HG02885 (cell line): ENCODE results near the gene CALHM3.
A peak's percentile ranks its signal among the peaks of the same experiment; 100 is the strongest.

Source experiments
- ATAC-seq: cut with Tn5 transposase; IDR thresholded peaks from one replicate; pipeline ENCODE4 v1.9.1; 2021; ENCODE audit warnings: mild to moderate bottlenecking; ENCODE audit not compliant: unreplicated experiment, poor library complexity

The CALHM3 gene

DNA sequence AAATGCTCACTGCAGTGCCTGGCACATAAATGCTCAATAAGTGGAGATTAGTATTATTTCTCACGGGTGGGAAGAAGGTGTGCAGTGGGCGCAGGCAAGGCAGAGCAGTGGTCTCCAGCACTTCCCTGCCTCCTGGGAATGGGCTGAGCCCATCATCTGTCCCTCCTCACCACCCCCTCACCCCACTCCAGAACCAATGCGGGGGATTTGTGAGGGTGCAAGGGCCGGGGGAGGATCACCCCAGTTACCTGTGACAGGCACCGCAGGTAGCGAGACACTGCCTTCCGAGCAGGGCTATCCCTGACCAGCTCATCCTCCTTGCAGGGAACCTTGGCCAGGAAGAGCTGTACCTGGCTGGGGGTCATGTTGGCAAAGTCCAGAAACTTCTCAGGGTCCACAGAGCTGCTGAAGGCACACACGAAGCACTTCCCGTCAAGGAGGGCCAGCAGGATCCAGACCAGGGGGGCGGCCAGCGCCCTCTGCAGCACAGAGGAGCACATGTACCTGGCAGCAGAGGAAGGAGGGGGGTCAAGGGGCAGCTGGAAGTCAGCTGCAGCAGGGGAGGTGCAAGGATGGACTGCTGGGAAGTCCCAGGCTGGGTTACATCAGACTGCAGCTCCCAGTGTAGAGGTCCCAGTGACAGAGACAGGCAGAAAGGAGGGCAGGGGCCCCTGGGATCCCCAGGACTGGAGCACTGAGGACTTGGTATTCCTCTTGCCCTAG is 2.8 kb downstream of the CALHM3 start:
- peak; percentile 52 for ATAC-seq

DNA sequence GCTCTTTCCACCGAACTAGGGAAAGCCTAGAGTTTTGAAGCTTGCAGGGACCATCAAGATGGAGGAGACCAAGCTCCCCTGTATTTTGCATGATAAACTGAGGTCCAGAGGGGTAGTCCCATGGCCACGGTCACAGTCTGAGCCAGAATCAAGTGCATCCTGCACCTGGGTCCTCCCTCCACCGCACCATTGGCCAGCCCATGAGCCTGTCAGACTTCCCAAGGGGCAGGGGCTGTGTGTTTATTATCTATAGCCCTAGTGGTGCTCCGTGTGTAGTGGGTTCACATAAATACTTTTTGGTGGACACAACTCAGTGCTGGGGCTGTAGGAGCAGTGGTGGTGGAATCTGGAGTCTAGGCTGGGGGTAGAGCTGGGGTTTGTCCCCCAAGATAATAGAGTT is 3.6 kb downstream of the CALHM3 start:
- no peak for ATAC-seq

DNA sequence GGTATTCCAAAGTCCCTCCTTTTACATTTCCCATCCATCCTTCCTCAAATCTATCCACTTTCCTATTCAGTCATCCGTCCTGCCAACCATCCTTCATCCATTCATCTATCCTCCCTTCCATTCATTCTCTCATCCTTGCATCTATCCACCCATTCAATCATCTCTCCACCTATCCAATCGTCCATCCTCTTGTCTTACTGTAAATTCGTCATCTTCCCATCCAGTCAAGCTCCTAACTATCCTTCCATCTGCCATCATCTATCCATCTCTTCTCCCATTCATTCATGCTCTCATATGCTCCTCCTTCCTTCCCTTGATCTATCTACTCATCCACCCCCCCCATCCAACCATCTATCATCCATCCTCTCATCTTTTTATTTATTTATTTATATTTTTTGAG is 5.0 kb downstream of the CALHM3 start:
- ATAC-seq: no peak

DNA sequence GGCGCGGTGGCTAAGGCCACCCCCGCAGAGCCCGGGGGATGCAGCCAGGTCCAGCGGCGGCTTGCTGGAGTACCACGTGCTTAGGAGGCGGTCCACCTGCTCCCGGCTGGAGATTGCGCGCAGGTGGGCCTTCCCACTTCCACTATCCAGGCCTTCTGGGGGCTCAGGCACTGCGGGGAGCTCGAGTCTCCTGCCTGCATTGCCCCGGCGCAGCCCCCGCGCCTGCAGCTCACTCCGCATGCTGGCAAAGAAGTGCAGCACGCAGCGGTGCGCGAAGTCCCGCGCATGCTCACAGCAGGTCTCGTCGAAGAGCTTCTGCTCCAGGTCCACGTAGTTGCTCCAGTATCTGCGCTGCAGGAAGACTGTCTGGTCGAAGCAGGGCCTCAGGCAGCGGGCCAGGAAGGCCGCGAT is 5.8 kb downstream of the CALHM3 start:
- no peak for ATAC-seq

DNA sequence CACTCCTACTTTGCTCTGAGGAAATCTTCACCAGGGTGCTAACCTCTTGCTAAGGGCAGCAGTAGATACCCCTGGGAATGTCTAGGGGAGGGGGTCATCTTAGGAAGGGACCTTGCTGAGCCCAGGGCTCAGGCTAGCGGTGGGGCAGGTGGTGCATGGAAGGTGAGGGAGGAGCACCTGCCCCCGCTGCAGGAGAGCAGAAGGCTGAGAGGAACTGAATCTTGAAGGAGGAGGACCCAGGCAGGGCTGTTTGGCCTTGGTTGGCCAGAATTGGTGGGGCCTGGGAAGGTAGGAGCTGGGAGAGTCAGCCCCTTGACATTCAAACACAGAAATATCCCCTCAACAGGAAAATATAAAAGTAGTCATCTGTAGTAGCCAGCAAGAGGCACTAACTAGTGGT is 7.0 kb downstream of the CALHM3 start:
- peak; percentile 30 for ATAC-seq

DNA sequence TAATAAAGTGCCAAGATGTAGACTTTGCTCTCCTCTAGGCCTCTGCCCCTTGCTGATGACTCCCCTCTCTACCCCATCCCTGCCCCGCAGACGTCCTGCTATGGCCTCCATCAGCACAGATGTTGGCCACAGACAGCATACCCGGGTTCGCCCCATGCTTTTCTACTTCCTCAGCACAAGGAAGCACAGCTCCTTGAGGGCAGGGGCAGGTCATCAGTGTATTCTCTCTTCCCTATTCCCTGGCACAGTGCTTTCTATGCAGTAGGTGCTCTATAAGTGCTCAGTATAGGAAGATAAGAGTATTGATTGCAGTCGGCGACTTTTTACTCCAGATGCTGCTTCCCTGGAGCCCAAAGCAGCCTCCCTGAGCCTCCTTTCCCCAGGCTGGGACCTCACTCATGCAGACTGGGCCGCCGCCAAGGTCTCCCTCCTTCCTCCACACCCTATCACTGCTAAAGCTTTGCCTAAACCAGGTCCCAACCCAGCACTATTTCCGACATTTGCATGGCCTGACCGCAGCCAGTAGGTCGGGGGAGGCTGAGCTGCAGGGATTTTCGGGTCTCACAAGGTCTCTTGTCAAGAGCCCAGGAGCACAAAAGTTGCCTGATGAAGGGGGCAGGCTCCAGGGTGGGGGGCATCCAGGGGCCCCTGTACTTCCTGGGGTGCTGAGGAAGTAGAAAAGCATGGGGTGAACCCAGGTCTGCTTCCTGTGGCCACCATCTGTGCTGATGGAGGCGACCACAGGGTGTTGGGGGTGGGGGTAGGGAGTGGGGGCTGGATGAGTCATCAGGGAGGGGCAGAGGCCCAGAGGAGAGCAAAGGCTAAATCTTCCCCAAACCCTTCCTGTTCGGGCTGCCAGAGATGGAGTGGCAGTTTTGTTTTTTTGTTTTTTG is 8.0 kb downstream of the CALHM3 start:
- ATAC-seq: peak; percentile 79

DNA sequence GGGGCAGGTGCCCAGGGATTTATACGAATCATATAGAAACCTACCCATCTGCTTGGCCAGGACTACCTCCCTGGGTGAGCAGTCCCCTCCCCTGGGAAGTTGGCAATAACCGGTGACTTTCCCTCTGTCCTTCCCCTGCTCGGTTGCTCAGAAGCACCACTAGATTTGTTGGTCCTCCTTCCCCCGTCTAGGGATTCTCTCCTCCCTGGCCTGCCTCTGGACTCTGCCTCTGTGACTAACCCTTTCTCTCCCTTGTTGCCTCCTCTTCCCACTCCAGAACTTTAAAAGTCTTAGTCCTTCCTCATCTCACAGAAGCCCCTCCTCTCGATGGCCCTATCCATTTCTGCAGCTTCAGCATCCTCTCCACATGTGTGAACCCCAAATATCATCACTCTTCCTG is 9.8 kb downstream of the CALHM3 start:
- no peak for ATAC-seq

DNA sequence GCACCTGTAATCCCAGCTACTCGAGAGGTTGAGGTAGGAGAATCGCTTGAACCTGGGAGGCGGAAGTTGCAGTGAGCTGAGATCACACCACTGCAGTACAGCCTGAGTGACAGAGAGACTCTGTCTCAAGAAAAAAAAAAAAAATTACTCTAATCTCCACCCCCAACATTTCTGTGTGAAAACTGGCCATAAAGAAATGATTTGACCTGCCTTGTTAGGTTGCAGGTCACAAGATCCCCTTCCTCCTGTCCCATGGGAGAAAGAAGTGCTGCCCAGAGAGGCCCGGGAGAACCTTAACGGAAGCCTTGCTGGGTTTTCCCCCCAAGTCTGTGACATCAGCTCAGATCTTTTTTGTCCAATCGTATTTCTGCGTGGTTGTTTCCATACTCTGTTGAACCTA is 11.6 kb downstream of the CALHM3 start:
- ATAC-seq: peak; percentile 20

DNA sequence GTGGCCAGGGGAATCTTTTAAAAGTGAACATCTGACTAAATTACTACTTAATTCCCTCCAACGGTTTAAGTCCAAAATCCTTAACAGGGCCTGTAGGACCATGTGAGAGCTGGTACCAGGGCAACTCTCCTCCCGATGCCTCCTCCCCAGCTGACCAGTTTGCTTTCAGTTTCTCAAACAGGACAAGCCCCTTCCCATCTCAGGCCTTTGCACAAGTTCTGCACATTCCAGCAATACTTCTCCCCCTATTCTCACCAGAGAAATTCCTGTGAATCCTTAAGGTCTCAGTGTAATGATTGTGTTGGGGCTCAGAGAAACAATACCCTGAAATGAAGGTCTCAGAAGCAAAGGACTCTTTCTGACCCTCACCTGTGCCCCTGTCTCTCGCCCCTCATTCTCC is 12.3 kb downstream of the CALHM3 start:
- ATAC-seq: no peak

DNA sequence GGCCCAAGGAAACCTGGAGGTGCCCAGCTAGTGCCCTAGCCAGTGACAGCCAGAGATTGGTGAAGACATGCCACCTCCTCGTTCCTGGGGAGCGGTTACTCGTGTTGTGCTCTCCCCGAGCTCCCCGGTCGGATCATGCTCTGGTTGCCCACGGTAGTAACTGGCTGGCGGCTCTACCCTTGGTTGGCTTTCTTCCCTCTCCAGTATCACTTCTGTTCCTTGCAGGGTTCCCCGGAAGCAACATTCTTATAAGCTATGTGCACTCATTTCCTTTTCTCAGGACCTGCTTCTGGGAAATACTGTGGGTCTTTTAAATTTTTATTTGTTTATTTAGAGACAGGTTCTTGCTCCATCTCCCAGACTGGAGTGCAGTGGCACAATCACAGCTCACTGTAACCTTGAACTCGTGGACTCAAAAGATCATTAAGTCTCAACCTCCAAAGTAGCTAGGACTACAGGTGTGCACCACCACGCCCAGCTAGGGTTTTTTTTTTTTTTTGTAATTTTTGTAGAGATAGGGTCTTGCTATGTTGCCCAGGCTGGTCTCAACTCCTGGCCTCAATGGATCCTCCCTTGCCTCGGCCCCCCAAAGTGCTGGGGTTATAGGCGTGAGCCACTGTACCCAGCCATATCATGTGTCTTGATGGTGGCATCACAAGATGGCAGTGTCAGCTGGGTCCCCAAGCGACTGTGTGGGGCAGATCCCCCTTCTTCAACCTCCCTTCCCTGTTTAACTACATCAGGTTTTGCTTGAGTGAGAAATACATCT is 13.4 kb downstream of the CALHM3 start:
- ATAC-seq: no peak

DNA sequence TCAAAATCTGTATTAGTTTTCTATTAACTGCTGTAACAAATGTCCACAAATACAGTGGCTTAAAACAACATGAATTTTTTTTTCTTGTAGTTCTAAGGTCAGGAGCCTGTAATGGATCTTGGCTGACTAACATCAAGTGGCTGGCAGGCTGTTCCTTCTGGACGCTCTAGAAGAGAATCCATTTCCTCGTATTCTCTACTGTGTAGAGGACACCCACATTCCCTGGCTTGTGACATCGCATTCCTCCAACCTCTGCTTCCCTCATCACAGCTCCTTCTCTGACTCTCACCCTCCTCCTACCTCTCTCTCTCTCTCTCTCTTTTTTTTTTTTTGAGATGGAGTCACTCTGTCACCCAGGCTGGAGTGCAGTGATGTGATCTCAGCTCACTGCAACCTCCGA is 15.5 kb downstream of the CALHM3 start:
- ATAC-seq: no peak

DNA sequence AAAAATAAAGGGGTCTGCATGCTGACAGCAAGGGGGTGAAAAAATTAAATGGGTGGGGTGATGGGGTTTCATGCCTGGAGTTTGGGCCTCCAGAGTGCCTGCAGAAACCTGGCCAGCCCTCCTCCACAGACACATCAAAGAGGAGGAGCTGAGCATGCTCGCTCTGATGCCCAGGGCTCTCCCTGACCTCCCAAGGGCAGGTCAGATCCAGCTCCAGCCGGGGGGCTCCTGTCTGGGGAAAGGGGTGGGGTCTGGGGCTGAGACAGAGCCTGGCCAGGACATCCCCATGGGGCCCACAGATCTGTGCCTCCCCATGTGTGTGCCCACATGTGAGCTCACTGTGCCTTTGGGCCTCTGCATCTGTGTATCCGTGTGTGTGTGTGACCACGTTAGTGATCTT is 19.4 kb downstream of the CALHM3 start:
- no peak for ATAC-seq

DNA sequence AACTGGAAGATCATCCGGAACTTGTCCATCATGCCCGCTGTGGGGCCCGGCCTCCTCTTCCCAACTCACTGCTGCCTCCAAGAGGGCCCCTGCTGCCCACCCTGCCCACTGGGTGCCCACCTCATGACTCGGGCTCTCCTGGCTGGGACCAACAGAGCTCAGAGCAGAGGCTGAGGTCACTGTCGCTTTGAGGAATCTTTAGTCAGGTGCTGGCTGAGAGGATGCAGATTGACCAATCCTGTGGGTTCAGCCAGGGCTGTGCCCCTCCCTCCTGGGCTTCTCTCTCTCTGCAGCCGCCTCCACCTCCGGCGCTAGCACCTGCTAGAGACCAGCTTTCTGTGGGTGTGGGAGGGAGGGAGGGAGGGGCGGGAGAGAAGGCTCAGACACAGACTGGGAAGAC is 20.3 kb downstream of the CALHM3 start, which contains the start of gene CALHM1:
Gene CALHM1 (minus strand): TSS at position 181 of the 400 bp plus-strand sequence. CDS start 149 bp downstream, at position 32.
- ATAC-seq: peak; percentile 89

DNA sequence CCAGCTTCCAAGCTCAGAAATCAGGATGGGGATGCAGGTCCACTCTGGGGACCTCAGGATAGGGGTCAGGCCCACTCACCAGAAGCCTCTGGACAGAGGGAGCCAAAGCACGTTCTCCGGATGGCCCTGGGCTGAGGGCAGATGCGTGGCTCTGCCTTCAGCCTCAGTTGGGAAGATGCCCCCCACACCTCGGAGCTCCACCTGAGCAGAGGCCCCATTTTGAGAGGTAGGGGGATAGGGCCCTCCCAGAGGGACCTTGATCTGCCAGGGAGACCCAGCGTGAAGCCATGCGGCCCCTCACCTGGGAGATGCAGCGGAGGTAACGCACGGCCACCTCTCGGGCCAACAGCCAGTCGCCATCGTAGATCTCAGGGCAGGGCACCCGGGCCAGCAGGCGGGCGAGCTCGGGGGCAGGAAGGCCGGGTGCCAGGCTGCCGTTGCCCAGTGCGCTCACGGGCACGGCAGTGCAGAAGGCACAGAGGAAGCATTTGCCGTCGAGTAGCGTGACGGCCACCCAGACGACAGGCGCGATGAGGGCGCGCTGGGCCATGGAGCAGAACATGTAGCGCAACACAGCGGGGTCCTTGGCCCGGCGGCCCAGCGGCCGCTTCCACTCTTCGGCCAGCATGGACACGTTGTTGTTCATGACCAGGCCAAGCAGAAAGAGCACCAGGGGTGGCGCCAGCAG is 21.0 kb downstream of the CALHM3 start:
- no peak for ATAC-seq

DNA sequence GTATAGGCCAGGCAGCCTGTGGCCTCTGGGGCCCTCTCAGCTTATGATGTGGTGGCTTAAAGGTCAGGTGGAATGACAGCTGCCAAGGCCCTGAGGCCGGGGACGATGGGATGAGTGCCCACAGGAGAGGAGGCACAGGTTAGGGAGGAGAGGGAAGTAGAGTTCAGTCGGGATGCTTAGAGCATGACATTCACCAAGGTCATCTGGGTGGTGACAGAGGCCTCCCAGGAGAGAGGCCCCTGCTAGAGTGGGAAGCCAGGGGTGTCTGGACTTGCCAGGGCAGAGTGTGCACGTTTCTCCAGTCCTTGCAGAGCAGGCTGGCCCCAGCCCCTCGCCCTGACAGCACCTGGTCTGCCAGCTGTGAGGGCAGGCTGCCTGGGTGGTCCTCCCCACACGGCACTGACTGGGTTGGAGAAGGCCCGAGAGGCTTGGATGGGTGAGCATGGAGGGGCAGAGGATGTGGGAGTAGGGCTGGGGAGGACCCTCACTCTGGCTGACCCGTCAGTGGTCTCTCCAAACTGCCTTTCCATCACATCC is 21.8 kb downstream of the CALHM3 start:
- no peak for ATAC-seq

DNA sequence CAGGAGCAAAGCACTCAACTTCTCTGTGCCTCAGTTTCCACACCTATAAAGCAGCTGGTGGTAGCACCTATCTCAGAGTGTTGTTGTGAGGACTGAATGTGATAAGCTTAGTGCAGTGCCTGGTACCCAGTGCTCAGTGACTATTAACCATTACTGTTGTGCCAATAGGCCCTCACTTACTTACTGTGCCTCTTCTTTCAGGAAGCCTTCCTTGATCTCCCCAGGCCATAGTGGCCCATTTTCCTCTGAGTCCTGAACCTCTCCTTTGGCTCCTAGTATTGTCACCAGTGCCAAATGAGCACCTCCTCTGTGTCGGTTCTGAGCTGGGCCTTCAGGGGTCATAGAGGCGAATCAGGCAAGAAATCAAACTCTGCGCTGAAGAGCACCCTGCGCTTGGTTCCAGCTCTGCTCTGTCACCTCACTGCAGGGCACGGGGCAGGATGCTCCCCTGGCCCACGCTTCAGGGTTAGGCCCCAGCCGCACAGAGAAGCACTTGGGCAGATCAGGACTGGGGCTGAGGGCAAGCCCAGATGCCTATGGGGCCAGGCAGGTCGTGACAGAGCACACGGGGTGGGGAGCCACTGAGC is 22.9 kb downstream of the CALHM3 start:
- no peak for ATAC-seq

DNA sequence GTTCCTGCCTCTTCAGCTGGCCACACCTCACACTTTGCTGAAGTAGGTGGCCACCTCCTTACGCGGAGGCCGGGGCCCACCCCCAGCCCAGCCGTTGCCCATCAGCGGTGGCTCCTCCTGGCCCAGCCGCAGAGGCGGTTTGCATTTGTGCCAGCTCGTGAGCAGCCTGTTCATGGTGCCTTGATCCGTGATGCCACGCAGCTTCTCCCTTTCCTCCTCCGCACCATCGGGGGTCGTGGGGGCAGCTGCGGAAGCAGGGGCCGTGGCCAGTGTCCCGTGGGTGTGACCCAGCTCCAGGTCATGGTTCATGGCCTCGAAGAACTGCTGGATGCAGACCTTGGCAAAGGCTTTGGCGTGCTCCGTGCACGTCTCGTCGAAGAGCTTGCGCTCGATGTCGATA is 23.8 kb downstream of the CALHM3 start:
- ATAC-seq: no peak

DNA sequence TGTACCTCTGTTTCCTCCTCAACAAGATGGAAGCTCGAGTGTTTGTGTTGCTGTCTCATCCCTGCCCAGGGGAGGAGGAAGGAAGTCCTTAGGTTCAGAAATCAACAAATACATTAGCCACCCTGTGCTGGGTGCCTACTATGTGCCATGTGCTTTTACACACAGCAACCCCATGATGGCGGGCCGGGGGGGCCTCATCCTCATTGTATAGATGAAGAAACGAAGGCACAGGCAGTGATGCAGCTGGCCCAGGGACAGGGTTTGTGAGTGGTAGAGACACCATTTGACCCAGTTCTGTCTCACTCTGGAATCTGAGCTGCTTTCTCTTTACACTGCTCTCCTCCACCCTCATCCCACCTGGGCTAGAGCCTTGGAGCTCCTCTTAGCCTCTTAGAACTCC is 25.0 kb downstream of the CALHM3 start:
- ATAC-seq: no peak

DNA sequence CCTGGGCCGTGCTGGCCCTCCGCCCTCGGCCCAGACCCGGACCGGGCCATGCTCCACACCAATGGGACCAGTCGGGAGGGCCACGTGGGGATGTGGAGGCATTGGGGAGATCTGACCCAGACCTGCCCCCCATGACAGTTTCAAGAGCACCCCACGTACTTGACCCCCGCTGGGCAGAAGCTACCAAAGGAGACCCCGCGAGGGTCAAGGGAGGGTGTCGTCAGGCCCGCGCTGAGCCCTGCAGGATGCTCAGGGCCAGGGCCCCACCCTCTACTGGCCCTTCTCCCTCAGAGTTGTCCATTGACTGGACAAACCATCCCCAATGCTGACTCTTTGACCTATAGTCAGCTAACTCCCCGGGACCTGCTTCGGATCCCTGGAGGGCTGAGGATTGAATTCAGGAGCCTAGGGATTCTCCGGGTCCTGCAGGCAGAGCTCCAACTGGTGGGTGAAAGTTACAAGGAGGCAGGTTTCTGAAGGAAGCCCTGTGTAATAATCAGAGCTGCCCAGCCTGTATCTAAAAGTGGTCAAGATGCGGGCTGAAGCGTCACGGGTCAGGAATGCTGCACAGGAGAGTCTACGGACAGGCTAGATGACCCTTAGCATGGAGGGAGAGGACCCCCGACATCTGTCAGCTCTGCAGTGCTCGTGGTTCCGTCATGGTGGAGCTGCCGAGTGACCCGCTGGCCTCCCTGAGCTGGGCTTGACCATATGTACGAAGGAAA is 26.4 kb downstream of the CALHM3 start:
- no peak for ATAC-seq
